GM12892 (cell line): ENCODE results near the gene HSPB3.

Experiments used
- POLR2A ChIP-seq: IDR thresholded peaks from 2 replicates; pipeline ENCODE4 v1.6.1; 2011; ENCODE audit warnings: low read depth, low read length, control low read depth
- POLR2AphosphoS5 ChIP-seq: IDR thresholded peaks from 2 replicates; pipeline ENCODE4 v1.6.1; 2011; ENCODE audit warnings: low read depth, low read length, control low read depth
- TAF1 ChIP-seq: IDR thresholded peaks from 2 replicates; pipeline ENCODE4 v1.6.1; 2011; ENCODE audit warnings: low read depth, mild to moderate bottlenecking, control low read depth, low read length, borderline replicate concordance

- TF ChIP-seq POLR2A (no peak), POLR2AphosphoS5 (no peak), TAF1 (no peak)
Observed at GRCh38 chr5:54480296-54480695, 24.8 kb downstream of the HSPB3 start.
